ENCODE measurements around the gene CPD.
"Not testable (repeated sequence)": the region's sequence is repeated elsewhere in the genome, so short reads cannot be mapped to it uniquely, and the experiment has no call there.

CPD gene

GRCh38 chr17:30450125-30451027 is 71.6 kb downstream of the CPD start:
- TF ChIP-seq CTCF (conservative IDR thresholded peaks at IDR 0.05; ENCODE audit: low read length): no peak
- DNase-seq (ENCODE audit: low read depth): peak; percentile 10
- no peak overlapping the region for H3K4me3 ChIP-seq (ENCODE audit: low read length)

GRCh38 chr17:30454635-30455034 is 75.9 kb downstream of the CPD start:
- no peak overlapping the region for H3K4me3 ChIP-seq (ENCODE audit: low read length)
- DNase-seq (ENCODE audit: low read depth): no peak
- no peak for TF ChIP-seq CTCF (conservative IDR thresholded peaks at IDR 0.05; ENCODE audit: low read length)

GRCh38 chr17:30458371-30458770 is 79.6 kb downstream of the CPD start:
- DNase-seq (ENCODE audit: low read depth): no peak
- H3K4me3 ChIP-seq (ENCODE audit: low read length): no peak overlapping the region
- no peak for TF ChIP-seq CTCF (conservative IDR thresholded peaks at IDR 0.05; ENCODE audit: low read length)

- not testable (repeated sequence) for DNase-seq (ENCODE audit: low read depth); H3K4me3 ChIP-seq (ENCODE audit: low read length)
Measured at GRCh38 chr17:30458797-30459413, 80.2 kb downstream of the CPD start.

- no peak overlapping the region for H3K4me3 ChIP-seq (ENCODE audit: low read length)
- TF ChIP-seq CTCF (conservative IDR thresholded peaks at IDR 0.05; ENCODE audit: low read length): no peak
- DNase-seq (ENCODE audit: low read depth): no peak
Measured at GRCh38 chr17:30468465-30468864, 89.7 kb downstream of the CPD start.

- peak; percentile 9 for DNase-seq (ENCODE audit: low read depth)
- no peak for TF ChIP-seq CTCF (conservative IDR thresholded peaks at IDR 0.05; ENCODE audit: low read length)
Measured at GRCh38 chr17:30472238-30472890, 93.6 kb downstream of the CPD start.

GRCh38 chr17:30475206-30475605 is 96.5 kb downstream of the CPD start:
- no peak for DNase-seq (ENCODE audit: low read depth)

More at GRCh38 chr17:30472238-30472890, 93.6 kb downstream of the CPD start:
- no peak overlapping the region for H3K4me3 ChIP-seq (ENCODE audit: low read length)

More at GRCh38 chr17:30475206-30475605, 96.5 kb downstream of the CPD start:
- no peak overlapping the region for H3K4me3 ChIP-seq (ENCODE audit: low read length)
- no peak for TF ChIP-seq CTCF (conservative IDR thresholded peaks at IDR 0.05; ENCODE audit: low read length)
